Measurements from ENCODE around the gene KCTD1. TPM values are rescaled to one million over a fixed set of nuclear protein-coding genes. Genes with fewer than 3 reads are reported as not detected.

KCTD1 gene
- total RNA-seq, 1 experiment from 2014 or later = 20.5 TPM

GRCh38 chr18:26406854-26407517 lies 141.4 kb downstream of the KCTD1 start:
- no TSS peak for BruUV-seq (replicated peaks)
- H3K4me2 ChIP-seq = peak overlapping the region; percentile 53; the same call in 1 of the 2 replicates
- intact Hi-C loops (cut with micrococcal nuclease; ENCODE audit: unreplicated experiment) = loop anchor here (2.0 to 10.0 kb wide), 3 partner anchors 70 to 598 kb away; partner anchors contain the start of gene KCTD1

GRCh38 chr18:26406324-26406723 lies 142.0 kb downstream of the KCTD1 start:
- Histone ChIP-seq H3K4me2 (no peak overlapping the region), H3K9me3 (ENCODE audit: insufficient read depth, low read depth) (no peaks in the 10 kb centered on the region), H3K79me2 (ENCODE audit: low read depth) (no peaks in the 10 kb centered on the region), H3K36me3 (ENCODE audit: low read depth) (no peaks in the 10 kb centered on the region), H3K27ac (no peak overlapping the region), H4K20me1 (ENCODE audit: insufficient read depth) (no peaks in the 10 kb centered on the region), H3F3A (ENCODE audit: insufficient read depth, low read depth) (0 out of 2 replicates have a peak, but pooled peaks cover 7% of the 10 kb centered on the region), H3K4me3 (no peak overlapping the region), H2AFZ (no peak overlapping the region), H3K4me1 (replicated peaks; ENCODE audit: insufficient read depth) (peaks cover 20% of the 10 kb centered on the region), H3K9me2 (ENCODE audit: insufficient read depth) (no peaks in the 10 kb centered on the region), H3K27me3 (ENCODE audit: insufficient read depth, low read depth) (no peaks in the 10 kb centered on the region)
- ChIA-PET POLR2A (ENCODE audit: unreplicated experiment) (no interaction called here), CTCF (no interaction called here)
- intact Hi-C loops (cut with micrococcal nuclease; ENCODE audit: unreplicated experiment) = loop anchor here (2.0 to 10.0 kb wide), 3 partner anchors 71 to 598 kb away; partner anchors contain the start of gene KCTD1
- no peak for TF ChIP-seq CTCF (conservative IDR thresholded peaks at IDR 0.05)
- no peak for TF ChIP-seq EZH2 (IDR thresholded peaks at IDR 0.05; ENCODE audit: low read depth)
- DNase-seq = no peak
- BruUV-seq (replicated peaks) = no TSS peak

More at GRCh38 chr18:26406854-26407517, 141.4 kb downstream of the KCTD1 start:
- no peaks in the 10 kb centered on the region for H3K9me2 ChIP-seq (ENCODE audit: insufficient read depth)
- no peaks in the 10 kb centered on the region for H3K27me3 ChIP-seq (ENCODE audit: insufficient read depth, low read depth)
- no peaks in the 10 kb centered on the region for H3K79me2 ChIP-seq (ENCODE audit: low read depth)
- no peak overlapping the region for H2AFZ ChIP-seq
- POLR2A ChIA-PET (ENCODE audit: unreplicated experiment) = interaction anchor here (0.5 kb wide), 1 partner anchor 249 kb away, joined by 9 read pairs; no protein-coding TSS in a partner anchor
- H4K20me1 ChIP-seq (ENCODE audit: insufficient read depth) = no peaks in the 10 kb centered on the region
- CTCF ChIA-PET = no interaction called here
- H3K9me3 ChIP-seq (ENCODE audit: insufficient read depth, low read depth) = no peaks in the 10 kb centered on the region
- DNase-seq = no peak
- H3F3A ChIP-seq (ENCODE audit: insufficient read depth, low read depth) = 0 out of 2 replicates have a peak, but pooled peaks cover 7% of the 10 kb centered on the region
- peak overlapping the region; percentile 72; the same call in 1 of the 2 replicates for H3K27ac ChIP-seq
- no peak for TF ChIP-seq CTCF (conservative IDR thresholded peaks at IDR 0.05)
- H3K4me3 ChIP-seq = no peak overlapping the region
- no peaks in the 10 kb centered on the region for H3K36me3 ChIP-seq (ENCODE audit: low read depth)
- peaks cover 20% of the 10 kb centered on the region for H3K4me1 ChIP-seq (replicated peaks; ENCODE audit: insufficient read depth)

GRCh38 chr18:26405190-26405801 lies 143.1 kb downstream of the KCTD1 start:
- H3K27ac ChIP-seq = no peak overlapping the region

More at GRCh38 chr18:26405190-26405801, 143.1 kb downstream of the KCTD1 start:
- no peak overlapping the region for H2AFZ ChIP-seq
- H3K4me2 ChIP-seq = 0 out of 2 replicates have a peak overlapping the region, but pooled peaks have one; percentile 4
- 0 out of 2 replicates have a peak, but pooled peaks cover 7% of the 10 kb centered on the region for H3F3A ChIP-seq (ENCODE audit: insufficient read depth, low read depth)
- POLR2A ChIA-PET (ENCODE audit: unreplicated experiment) = no interaction called here
- BruUV-seq (replicated peaks) = no TSS peak
- H3K9me3 ChIP-seq (ENCODE audit: insufficient read depth, low read depth) = no peaks in the 10 kb centered on the region
- peak; percentile 61 for TF ChIP-seq CTCF (conservative IDR thresholded peaks at IDR 0.05)
- no peak for TF ChIP-seq EZH2 (IDR thresholded peaks at IDR 0.05; ENCODE audit: low read depth)
- no peak overlapping the region for H3K4me3 ChIP-seq
- no peaks in the 10 kb centered on the region for H3K79me2 ChIP-seq (ENCODE audit: low read depth)
- H3K9me2 ChIP-seq (ENCODE audit: insufficient read depth) = no peaks in the 10 kb centered on the region
- H3K36me3 ChIP-seq (ENCODE audit: low read depth) = no peaks in the 10 kb centered on the region
- intact Hi-C loops (cut with micrococcal nuclease; ENCODE audit: unreplicated experiment) = loop anchor here (1.0 to 10.0 kb wide), 3 partner anchors 72 to 600 kb away; no protein-coding TSS in a partner anchor
- H3K4me1 ChIP-seq (replicated peaks; ENCODE audit: insufficient read depth) = peaks cover 20% of the 10 kb centered on the region
- CTCF ChIA-PET = interaction anchor here (0.6 kb wide), 1 partner anchor 144 kb away, joined by 8 read pairs; no protein-coding TSS in a partner anchor
- DNase-seq = peak; percentile 32 to 51
- no peaks in the 10 kb centered on the region for H4K20me1 ChIP-seq (ENCODE audit: insufficient read depth)
- no peaks in the 10 kb centered on the region for H3K27me3 ChIP-seq (ENCODE audit: insufficient read depth, low read depth)

Small RNAs within 50 kb of the gene (microRNA-seq; reads per million reads assigned to microRNA genes)
- not detected for gene MIR8057 (ENCODE audit: borderline number of aligned reads, borderline replicate concordance)

Data from PC-9 (cell line).